GM19023 (cell line): ENCODE results near the gene C2CD4A.

ENCODE experiments used
- ATAC-seq: cut with Tn5 transposase; IDR thresholded peaks from one replicate; pipeline ENCODE4 v1.9.1; 2021; ENCODE audit warnings: mild to moderate bottlenecking, moderate library complexity; ENCODE audit not compliant: unreplicated experiment

The C2CD4A gene

GRCh38 chr15:62099094-62099601 lies 32.4 kb downstream of the C2CD4A start:
- ATAC-seq, result no peak

DNA sequence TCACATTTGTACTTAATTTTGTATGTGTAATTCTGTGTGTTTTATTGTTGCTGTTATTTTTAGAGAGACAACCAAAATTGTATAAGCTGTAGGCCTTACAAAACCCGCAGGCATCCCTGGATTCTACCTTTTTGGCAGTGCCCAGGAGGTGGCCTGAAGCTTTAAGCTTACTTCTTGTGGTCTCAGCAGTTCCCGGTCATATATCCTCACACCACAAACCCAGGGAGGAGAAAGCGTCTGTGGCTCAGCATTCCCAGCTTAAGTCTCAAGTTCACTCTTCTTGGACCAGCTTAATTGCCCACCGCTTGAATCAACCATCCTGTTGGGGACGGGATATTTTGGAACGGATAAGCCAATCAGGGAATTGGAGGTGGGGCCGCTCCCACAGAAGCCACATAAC lies 36.7 kb downstream of the C2CD4A start:
- ATAC-seq, result no peak

- no peak for ATAC-seq
Measured at GRCh38 chr15:62104401-62104800, 37.6 kb downstream of the C2CD4A start.

- ATAC-seq, result no peak
Measured at GRCh38 chr15:62104846-62105245, 38.1 kb downstream of the C2CD4A start.

GRCh38 chr15:62105266-62105665 lies 38.5 kb downstream of the C2CD4A start:
- ATAC-seq, result no peak

DNA sequence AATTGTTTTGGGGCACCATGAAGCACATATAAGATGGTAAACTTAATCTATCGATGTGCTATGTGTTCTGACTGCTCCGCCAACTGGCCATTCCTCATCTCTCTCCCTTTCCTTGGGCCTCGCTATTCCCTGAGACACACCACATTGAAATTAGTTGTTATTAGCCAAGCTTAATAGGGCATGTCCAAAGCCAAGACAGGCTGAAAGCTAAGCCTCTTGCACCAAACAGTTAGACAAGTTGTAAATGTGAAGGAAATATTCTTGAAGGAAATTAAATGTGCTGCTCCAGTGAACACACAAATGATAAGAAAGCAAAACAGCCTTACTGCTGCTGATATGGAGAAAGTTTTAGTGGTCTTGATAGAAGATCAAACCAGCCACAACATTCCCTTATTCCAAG lies 39.3 kb downstream of the C2CD4A start:
- ATAC-seq, result no peak

- no peak for ATAC-seq
Measured at GRCh38 chr15:62107571-62108121, 40.9 kb downstream of the C2CD4A start.

- no peak for ATAC-seq
Measured at GRCh38 chr15:62108411-62108810, 41.6 kb downstream of the C2CD4A start.

DNA sequence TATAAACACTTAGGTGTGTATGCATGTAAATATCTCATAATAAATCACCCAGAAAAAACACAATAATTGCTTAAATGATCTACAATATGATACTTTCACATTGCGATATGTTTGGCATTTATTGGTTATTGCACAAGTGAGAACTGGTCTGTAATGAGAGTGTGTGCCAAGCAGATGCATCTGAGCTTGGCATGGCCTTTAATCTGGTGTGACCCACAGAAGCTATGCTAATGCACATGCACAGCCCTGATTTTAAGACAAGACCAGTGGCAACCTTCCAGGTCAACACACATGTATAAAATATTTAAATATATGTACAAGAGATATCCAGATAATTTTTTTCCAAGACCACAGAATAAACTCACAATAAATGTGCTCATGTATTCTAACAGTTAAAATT lies 42.7 kb downstream of the C2CD4A start:
- ATAC-seq, result no peak

- no peak for ATAC-seq
Measured at GRCh38 chr15:62109982-62110851, 43.4 kb downstream of the C2CD4A start.

GRCh38 chr15:62112081-62112480 lies 45.3 kb downstream of the C2CD4A start:
- ATAC-seq, result no peak

DNA sequence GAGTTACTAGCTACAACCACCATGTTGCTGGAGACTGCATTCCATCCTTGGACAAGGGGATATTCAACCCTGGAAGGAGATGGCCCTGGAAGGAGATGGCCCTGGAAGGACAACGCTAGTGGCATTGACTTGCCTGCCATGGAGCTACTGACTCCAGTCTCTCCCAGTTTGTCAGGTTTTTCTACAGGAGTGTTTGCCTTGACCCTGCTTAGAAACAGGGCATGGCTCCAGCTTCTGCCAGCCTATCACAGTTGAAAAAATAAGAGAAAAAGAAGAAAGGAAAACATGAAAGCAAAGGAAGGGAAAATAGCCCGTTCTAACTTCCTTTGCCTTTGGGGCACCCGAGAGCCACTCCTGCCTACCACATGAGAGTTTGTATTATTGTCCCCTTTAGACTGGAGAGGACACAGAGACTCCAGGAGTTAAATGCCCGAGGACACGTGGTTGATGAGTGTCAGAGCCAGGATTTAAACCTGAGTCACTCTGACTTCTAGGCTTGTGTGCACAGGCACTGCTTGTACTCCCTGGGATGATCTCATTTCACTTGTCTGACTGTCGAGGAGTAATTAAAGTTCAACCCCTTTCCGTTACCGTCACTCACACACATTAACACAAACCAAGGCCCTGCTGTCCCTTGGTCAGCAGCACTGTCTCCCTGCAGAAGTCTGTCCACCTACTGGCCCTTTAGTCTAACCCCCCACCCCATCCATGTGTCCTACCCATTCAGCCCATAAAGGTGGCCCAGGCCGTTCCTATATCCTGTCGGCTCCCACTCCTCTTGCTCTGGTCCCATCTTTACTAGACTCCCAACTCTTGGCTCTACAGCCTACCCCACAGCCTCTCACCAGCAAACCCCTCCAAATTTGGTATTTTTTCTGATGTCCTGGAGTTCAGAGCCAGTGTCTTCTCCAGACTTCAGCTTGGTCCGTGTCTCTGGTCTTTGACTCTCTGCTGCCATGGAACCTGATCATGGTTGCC lies 46.1 kb downstream of the C2CD4A start:
- no peak for ATAC-seq

GRCh38 chr15:62115847-62116246 lies 49.1 kb downstream of the C2CD4A start:
- ATAC-seq, result no peak

DNA sequence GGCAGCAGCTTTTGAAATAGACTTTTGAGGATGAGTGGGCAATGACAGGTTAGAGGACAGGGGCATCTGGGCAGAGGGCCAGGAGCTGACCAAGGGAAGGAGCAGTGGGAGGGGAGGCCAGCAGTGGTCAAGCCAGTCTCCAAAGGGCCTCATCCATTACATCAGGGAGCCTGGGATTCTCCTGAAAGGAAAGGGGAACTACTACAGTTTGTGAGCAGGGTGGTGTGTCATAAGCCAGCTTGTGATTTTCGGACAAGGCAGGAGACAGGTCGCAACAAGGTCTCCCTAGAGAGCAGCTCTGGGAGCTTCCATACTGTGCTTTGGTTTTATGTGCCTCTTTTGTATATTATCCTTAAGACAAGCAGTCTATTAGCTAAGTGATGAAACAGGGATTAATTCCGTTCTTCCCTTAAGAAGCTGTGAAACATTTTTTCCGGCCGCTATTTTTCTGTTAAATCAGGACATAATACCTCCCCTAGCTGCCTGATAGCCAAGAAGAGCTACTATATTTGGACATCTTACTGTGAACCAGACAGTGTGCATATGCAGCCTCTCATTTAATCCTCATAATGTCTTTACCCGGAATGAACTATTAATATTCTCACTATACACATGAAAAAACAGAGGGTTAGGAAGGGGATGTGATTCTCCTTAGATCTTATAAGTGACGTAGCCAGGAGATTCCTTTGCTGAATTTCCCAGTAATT lies 51.9 kb downstream of the C2CD4A start:
- ATAC-seq, result no peak

DNA sequence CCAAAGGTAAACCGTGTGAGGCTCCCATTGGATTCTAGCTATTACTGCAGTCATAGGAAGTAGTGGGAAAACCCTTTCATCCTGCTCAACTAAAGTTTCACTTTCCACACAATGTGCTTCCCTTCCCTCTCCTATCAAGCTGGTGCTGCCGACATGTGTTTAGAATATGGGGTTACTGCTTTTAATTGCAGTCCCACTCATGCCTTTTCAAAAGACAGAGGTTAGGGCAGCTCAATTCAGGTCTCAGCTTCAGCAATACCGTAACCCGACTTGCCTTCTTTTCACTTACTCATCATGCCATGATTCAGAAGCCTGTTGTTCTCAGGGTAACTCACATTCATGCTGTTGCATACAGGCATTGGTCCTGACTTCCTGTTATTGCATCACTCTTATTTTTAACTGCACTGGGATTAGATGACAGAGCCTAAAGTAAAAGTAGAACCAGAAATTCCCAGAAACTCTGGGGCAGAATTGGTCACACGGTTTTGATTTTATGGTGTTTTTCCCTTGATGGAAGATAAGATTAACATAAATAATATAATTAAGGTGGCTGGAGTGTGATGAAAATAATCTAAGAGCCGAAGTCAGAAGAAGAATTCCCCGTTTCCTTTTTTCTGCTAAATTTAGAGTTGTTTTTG lies 52.6 kb downstream of the C2CD4A start:
- ATAC-seq, result no peak

DNA sequence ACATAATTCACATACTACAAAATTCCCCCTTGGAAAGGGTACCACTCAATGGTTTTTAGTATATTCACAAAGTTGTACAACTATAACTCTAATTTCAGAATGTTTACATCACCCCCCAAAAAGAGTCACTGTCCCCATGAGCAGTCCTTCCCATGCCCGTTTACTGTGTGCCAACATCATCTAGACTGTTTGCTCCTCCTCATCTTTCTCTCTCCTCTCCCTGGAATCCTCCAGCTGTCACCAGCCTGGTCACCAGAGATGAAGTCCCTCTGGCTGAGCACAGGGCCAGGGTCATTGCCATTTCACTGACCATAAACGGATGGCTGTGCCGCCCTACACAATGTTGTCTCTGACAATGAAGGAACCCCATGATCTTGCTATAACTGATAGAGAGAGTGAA lies 53.1 kb downstream of the C2CD4A start:
- no peak for ATAC-seq
